DOHH2 (cell line): ENCODE measurements around the gene PAM.

Source experiments
- EZH2phosphoT487 ChIP-seq: fragments of 200-600 bp; sonication (generic); IDR thresholded peaks from 2 replicates; pipeline ENCODE4 v1.6.1; 2017; ENCODE audit warnings: borderline replicate concordance, mild to moderate bottlenecking, antibody characterized with exemption, low read length, moderate library complexity, mixed read lengths
- TF ChIP-seq, protein P1 (sequence below): fragments of 200-600 bp; sonication (generic); IDR thresholded peaks from one replicate; pipeline ENCODE4 v1.5.1; 2014; ENCODE audit warnings: antibody characterized with exemption, mild to moderate bottlenecking, low read depth, low read length; ENCODE audit not compliant: poor library complexity, severe bottlenecking

DNA sequence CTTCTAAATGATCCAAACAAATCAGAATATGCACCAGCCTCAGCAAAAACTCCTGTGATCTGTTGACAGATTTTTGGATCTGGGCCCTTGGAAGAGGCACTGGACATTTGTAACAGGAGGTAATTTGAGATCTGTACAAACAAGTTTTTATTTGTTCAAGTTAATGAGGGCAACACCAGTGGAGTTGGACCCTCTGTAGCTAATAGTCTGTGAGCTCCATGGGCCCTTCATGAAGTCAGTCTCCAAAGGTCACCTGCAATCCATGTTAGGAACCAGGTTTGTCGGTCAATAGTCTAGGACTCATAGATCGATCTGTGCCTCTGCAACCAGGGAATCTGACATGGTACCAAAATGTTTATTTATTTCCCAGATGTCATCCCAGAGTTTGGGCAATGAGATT lies 40.9 kb downstream of the PAM start:
- TF ChIP-seq, protein P1, sequence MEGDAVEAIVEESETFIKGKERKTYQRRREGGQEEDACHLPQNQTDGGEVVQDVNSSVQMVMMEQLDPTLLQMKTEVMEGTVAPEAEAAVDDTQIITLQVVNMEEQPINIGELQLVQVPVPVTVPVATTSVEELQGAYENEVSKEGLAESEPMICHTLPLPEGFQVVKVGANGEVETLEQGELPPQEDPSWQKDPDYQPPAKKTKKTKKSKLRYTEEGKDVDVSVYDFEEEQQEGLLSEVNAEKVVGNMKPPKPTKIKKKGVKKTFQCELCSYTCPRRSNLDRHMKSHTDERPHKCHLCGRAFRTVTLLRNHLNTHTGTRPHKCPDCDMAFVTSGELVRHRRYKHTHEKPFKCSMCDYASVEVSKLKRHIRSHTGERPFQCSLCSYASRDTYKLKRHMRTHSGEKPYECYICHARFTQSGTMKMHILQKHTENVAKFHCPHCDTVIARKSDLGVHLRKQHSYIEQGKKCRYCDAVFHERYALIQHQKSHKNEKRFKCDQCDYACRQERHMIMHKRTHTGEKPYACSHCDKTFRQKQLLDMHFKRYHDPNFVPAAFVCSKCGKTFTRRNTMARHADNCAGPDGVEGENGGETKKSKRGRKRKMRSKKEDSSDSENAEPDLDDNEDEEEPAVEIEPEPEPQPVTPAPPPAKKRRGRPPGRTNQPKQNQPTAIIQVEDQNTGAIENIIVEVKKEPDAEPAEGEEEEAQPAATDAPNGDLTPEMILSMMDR: no peak
- TF ChIP-seq EZH2phosphoT487: no peak
